HG02763 (cell line): Measurements from ENCODE around the gene MAGEH1.

Experiments
- ATAC-seq: cut with Tn5 transposase; IDR thresholded peaks from one replicate; pipeline ENCODE4 v1.9.1; 2021; ENCODE audit warnings: mild to moderate bottlenecking, moderate library complexity; ENCODE audit not compliant: unreplicated experiment

MAGEH1 gene

DNA sequence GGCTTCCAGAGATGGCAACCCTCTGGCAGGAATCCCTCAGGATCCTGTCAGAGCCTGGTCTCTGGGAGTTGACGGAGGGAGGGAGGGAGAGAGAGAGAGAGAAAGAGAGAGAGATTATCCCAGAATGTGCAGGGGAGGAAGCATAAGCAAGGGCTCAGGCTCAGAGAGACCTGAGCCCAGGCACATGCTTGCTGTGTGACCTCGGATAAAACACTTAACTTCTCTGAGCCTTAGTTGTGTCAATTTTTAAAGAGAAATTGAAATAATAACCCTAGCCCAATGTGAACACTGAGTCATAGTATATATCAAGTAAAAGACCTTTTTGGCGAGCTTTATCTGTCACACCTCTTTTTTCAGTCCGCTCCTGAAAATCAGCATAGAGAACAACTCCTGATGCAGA lies 38.2 kb downstream of the MAGEH1 start:
- ATAC-seq = no peak

DNA sequence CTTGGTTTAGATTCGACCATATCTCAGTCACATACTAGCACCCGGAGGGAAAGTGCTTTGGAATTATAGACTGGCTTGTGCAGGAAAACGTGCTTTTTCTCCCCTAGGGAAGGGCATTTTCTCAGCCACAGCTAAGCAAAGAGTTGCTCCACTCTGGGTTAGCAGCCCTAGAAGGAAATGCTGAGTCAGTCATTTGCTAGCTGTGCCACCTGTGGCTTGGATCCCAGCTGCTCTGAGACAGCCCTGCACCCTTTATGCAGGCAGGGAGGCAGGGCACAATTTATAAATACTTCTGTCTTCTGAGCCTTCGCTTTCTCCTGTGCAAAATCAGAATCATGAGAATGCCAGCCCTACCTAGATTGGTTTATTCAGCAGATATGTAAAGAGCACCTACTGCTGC lies 39.0 kb downstream of the MAGEH1 start:
- ATAC-seq = no peak
